K562 (cell line): ENCODE results near the gene TCF12. TPM values are rescaled to one million over a fixed set of nuclear protein-coding genes. Genes with fewer than 3 reads are reported as not detected.

Experiments
- ATAC-seq: fragments of 200-7000 bp; cut with Tn5 transposase; 3 replicates; pipeline ENCODE4 v1.9.1; 2020; ENCODE audit warnings: moderate library complexity
- BruUV-seq: library from RNA; stranded (reverse); fragments of 400-500 nt; replicated peaks from 2 replicates; lab custom pipeline; 2021; lab: Mats Ljungman, UMichigan
- CTCF ChIA-PET: fragments of 300-600 bp; formaldehyde crosslinking; extraction: SDS; loops from one replicate; lab custom pipeline; 2021; ENCODE audit warnings: low intra/inter-chr PET ratio; lab: Yijun Ruan, JAX
- POLR2A ChIA-PET: fragments of 300-600, 350-650 bp; sonication (Branson Sonifier 250); formaldehyde crosslinking; extraction: SDS; loops from one replicate; lab custom pipeline; 2021; ENCODE audit warnings: antibody characterized with exemption, inconsistent platforms; lab: Yijun Ruan, JAX
- DNase-seq, 4 experiments: peaks; one replicate each; pipeline versions ENCODE4 v3.0.0 to v3.0.0-alpha.2; 2011 to 2018; ENCODE audit warnings: low spot score in 3 of 4, mixed read lengths in 3 of 4; ENCODE audit errors: extremely low read depth in 1 of 4
- FAIRE-seq: peaks from 2 replicates; lab custom pipeline; 2011; peaks lifted over from hg19 to GRCh38; lab: Jason Lieb, UNC
- H2AFZ ChIP-seq: 2 replicates; pipeline ENCODE4 v1.6.0; 2011; ENCODE audit warnings: low read depth, low read length, control low read depth, inconsistent platforms
- H3K27ac ChIP-seq: fragments of 200-600 bp; 3 replicates; pipeline ENCODE4 v1.8.0; 2011; ENCODE audit warnings: low read depth, mild to moderate bottlenecking, control low read depth, inconsistent platforms, low read length, moderate library complexity, mixed read lengths; ENCODE audit errors: extremely low read depth
- H3K27me3 ChIP-seq, 2 experiments: fragments of 300-600 bp in 1 of 2; 2 replicates in 1 of 2; 3 replicates in 1 of 2; pipeline versions ENCODE4 v1.6.0 to v1.8.0; 2011; ENCODE audit warnings: inconsistent platforms in 2 of 2, low read length in 2 of 2, mild to moderate bottlenecking in 1 of 2, mixed read lengths in 1 of 2, moderate library complexity in 1 of 2; ENCODE audit not compliant: control insufficient read depth in 2 of 2, insufficient read depth in 2 of 2
- H3K36me3 ChIP-seq: fragments of 300-600 bp; 3 replicates; pipeline ENCODE4 v1.8.0; 2011; ENCODE audit warnings: mild to moderate bottlenecking, low read length, inconsistent platforms; ENCODE audit not compliant: control insufficient read depth, insufficient read depth
- H3K4me1 ChIP-seq, 2 experiments: fragments of 200-600 bp in 1 of 2; replicated peaks in 1 of 2; 2 replicates in 1 of 2; 3 replicates in 1 of 2; pipeline versions ENCODE4 v1.5.1 to v1.8.0; 2011; ENCODE audit warnings: inconsistent platforms in 2 of 2, low read length in 2 of 2, mild to moderate bottlenecking in 1 of 2, mixed read lengths in 1 of 2, moderate library complexity in 1 of 2; ENCODE audit not compliant: control insufficient read depth in 2 of 2, insufficient read depth in 2 of 2
- H3K4me2 ChIP-seq: 2 replicates; pipeline ENCODE4 v1.6.1; 2011; ENCODE audit warnings: low read length, control low read depth, inconsistent platforms, mixed read lengths; ENCODE audit not compliant: insufficient read depth
- H3K4me3 ChIP-seq: fragments of 200-600 bp; sonication (generic), shearing (Covaris generic); 2 replicates; pipeline ENCODE4 v1.5.1; 2016; ENCODE audit warnings: control low read depth, inconsistent platforms
- H3K79me2 ChIP-seq: fragments of 200-600 bp; 3 replicates; pipeline ENCODE4 v1.8.0; 2011; ENCODE audit warnings: low read length, inconsistent platforms; ENCODE audit not compliant: control insufficient read depth, insufficient read depth
- H3K9ac ChIP-seq, 2 experiments: 2 replicates each; pipeline versions ENCODE4 v1.6.0 to v1.6.1; 2011; ENCODE audit warnings: low read depth in 2 of 2, low read length in 2 of 2, control low read depth in 1 of 2, inconsistent platforms in 1 of 2, mild to moderate bottlenecking in 1 of 2, mixed read lengths in 1 of 2; ENCODE audit not compliant: insufficient read depth in 1 of 2
- H3K9me1 ChIP-seq: one replicate; pipeline ENCODE4 v1.6.0; 2011; ENCODE audit warnings: inconsistent platforms, mild to moderate bottlenecking, low read length, moderate library complexity; ENCODE audit not compliant: control insufficient read depth, insufficient read depth
- H3K9me3 ChIP-seq: replicated peaks from 2 replicates; pipeline ENCODE4 v1.5.1; 2011; ENCODE audit warnings: low read depth, low read length, inconsistent platforms; ENCODE audit not compliant: control insufficient read depth, insufficient read depth
- H4K20me1 ChIP-seq: replicated peaks from 2 replicates; pipeline ENCODE4 v1.6.1; 2011; ENCODE audit warnings: low read length, inconsistent platforms, mixed read lengths; ENCODE audit not compliant: control insufficient read depth, insufficient read depth
- ARHGAP35 ChIP-seq: fragments of 450-650 bp; IDR thresholded peaks from 2 replicates; pipeline ENCODE4 v1.6.1; 2018; ENCODE audit not compliant: partially characterized antibody
- CEBPG ChIP-seq, 3 experiments: fragments of 200-800 bp in 1 of 3; sonication (Bioruptor generic) in 1 of 3; sonication (generic) in 1 of 3; formaldehyde crosslinking in 1 of 3; IDR thresholded peaks in 2 of 3; conservative IDR thresholded peaks in 1 of 3; 2 replicates each; pipeline versions ENCODE4 v1.6.1 to v1.8.0; 2016 to 2022; ENCODE audit warnings: missing compliant biosample characterization in 2 of 3, missing genetic modification characterization in 2 of 3, mild to moderate bottlenecking in 1 of 3, missing genetic modification reagents in 1 of 3
- CREB1 ChIP-seq, 2 experiments: sonication (generic) in 1 of 2; formaldehyde crosslinking in 1 of 2; IDR thresholded peaks; 2 replicates each; pipeline versions ENCODE4 v1.6.1 to v1.8.0; 2012 to 2022; ENCODE audit warnings: inconsistent platforms in 1 of 2, mild to moderate bottlenecking in 1 of 2, missing genetic modification reagents in 1 of 2, moderate library complexity in 1 of 2
- HDAC2 ChIP-seq: fragments of 450-650 bp; IDR thresholded peaks from 2 replicates; pipeline ENCODE4 v1.6.1; 2016; ENCODE audit warnings: mild to moderate bottlenecking
- KDM1A ChIP-seq, 2 experiments: fragments of 450-650 bp; IDR thresholded peaks; 2 replicates each; pipeline ENCODE4 v1.6.1; 2016; ENCODE audit warnings: mild to moderate bottlenecking in 2 of 2
- MYNN ChIP-seq, 2 experiments: sonication (generic); formaldehyde crosslinking in 1 of 2; IDR thresholded peaks; 2 replicates each; pipeline versions ENCODE4 v1.5.0 to v1.6.1; 2016 to 2020; ENCODE audit warnings: antibody characterized with exemption in 1 of 2, missing genetic modification reagents in 1 of 2
- NCOR1 ChIP-seq: fragments of 450-650 bp; IDR thresholded peaks from 2 replicates; pipeline ENCODE4 v1.6.1; 2016; ENCODE audit warnings: mild to moderate bottlenecking, moderate library complexity
- NUFIP1 ChIP-seq: fragments of 450-650 bp; IDR thresholded peaks from 2 replicates; pipeline ENCODE4 v1.6.1; 2018; ENCODE audit not compliant: partially characterized antibody
- POLR3G ChIP-seq: IDR thresholded peaks from 2 replicates; pipeline ENCODE4 v1.6.1; 2011; ENCODE audit not compliant: insufficient read length, insufficient replicate concordance; ENCODE audit errors: extremely low read depth
- XRCC5 ChIP-seq: fragments of 200-400 bp; formaldehyde crosslinking; IDR thresholded peaks from 2 replicates; pipeline ENCODE4 v1.6.1; 2017; ENCODE audit warnings: low read depth, mild to moderate bottlenecking, low read length
- WGBS: fragments of 100-300 bp; shearing (Covaris generic); methylation state at CpG from one replicate; pipeline ENCODE4 v1.1.6; 2016; ENCODE audit warnings: low coverage, mixed read lengths; ENCODE audit not compliant: insufficient coverage; ENCODE audit errors: missing lambda C conversion rate; 5-methylcytosine and 5-hydroxymethylcytosine counted together
- in situ Hi-C: fragments of 300-500 bp; cut with MboI; formaldehyde crosslinking; loops from 4 replicates; pipeline ENCODE4 v1.15.0; 2018; ENCODE audit warnings: inconsistent platforms, mixed read lengths
- intact Hi-C: fragments of 100-400 bp; cut with micrococcal nuclease; formaldehyde crosslinking; loops from 2 replicates; pipeline ENCODE4 v1.14.2; 2022
- polyA plus RNA-seq, 8 experiments: library from polyadenylated mRNA; depleted of rRNA in 4 of 8; stranded (reverse) in 5 of 8; unstranded in 3 of 8; fragments of >200 nt; fragmentation: Nextera tagmentation in 2 of 8; fragmentation: Illumina TruSeq in 1 of 8; extraction: Ambion mirVana in 2 of 8; extraction: Trizol in 1 of 8; gene quantifications; 2 replicates each; pipeline versions ENCODE4 v1.2.1 to v1.2.3, GENCODE V29; 2011 to 2014; ENCODE audit warnings: inconsistent platforms in 1 of 8, missing spikeins in 1 of 8
- total RNA-seq, 7 experiments: library from RNA; depleted of rRNA in 6 of 7; stranded (reverse); fragments of >200 nt in 6 of 7; fragmentation: Illumina TruSeq in 2 of 7; extraction: Trizol in 2 of 7; gene quantifications; 2 replicates each; pipeline versions ENCODE4 v1.2.1 to v1.2.3, GENCODE V29; 2011 to 2021; ENCODE audit warnings: low replicate concordance in 1 of 7
- TF ChIP-seq, protein P1 (sequence below): sonication (generic); formaldehyde crosslinking; IDR thresholded peaks from 2 replicates; pipeline ENCODE4 v1.5.0; 2020; ENCODE audit warnings: missing genetic modification reagents

The TCF12 gene
- total and polyA plus RNA-seq, 9 of the 15 experiments (the other 6 are each of a cell fraction or from before 2014, with no cell fraction given) = 10.5 to 132 (median 52.9) TPM

DNA sequence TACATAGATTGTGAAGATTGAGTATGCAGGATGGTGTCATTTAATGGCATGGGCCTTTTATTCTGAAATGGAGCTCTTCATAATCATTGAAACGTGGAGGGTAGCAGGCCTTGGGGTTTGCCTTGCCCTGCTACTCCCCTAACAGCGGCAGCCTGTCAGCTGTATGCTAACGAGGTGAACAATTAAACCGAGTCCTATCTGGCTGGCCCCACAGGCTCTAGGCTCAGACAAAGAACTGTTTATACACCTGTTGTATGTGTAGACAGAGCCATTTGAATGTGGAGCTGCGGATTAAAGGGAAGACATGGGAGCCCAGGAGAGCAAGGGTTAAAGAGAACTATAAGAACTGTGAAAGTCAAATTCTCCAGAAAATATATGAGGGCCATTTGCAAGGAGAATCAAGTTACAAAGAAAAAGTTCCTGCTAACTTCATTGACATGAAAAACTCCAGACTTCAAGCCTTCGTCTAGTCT is 341.2 kb downstream of the TCF12 start:
- no TSS peak for BruUV-seq

DNA sequence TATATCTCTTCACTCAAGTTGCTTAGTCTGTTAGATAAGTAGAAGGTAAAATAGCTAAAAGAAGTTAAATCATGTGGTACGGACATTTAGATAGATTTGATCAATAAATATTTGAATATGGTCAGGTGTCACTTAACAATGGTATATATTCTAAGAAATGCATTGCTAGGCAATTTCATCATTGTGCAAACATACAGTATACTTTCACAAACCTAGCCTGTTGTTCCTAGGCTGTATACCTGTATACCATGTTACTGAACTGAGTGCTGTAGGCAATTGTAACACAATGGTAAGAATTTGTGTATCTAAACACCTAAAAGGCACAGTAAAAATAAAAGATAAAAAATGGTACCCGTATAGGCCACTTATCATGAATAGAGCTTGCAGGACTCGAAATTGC is 345.1 kb downstream of the TCF12 start:
- Histone ChIP-seq H3K4me1 (no peaks in the 10 kb centered on the region), H3K4me2 (no peak overlapping the region), H3K9me1 (no peaks in the 10 kb centered on the region), H3K9me3 (no peaks in the 10 kb centered on the region), H3K27me3 (no peaks in the 10 kb centered on the region), H3K27ac (no peak overlapping the region), H3K9ac (no peak overlapping the region), H2AFZ (no peak overlapping the region), H3K36me3 (peaks cover 44% of the 10 kb centered on the region), H3K79me2 (no peaks in the 10 kb centered on the region)
- CTCF ChIA-PET = no interaction called here
- POLR2A ChIA-PET = interaction anchor here (0.6 to 1.7 kb wide), 2 partner anchors 19 to 60 kb away, joined by 3 to 5 read pairs; no protein-coding TSS in a partner anchor
- ATAC-seq (no peak), FAIRE-seq (no peak), DNase-seq (no peak)
- no TSS peak for BruUV-seq
- no peak for TF ChIP-seq KDM1A (IDR thresholded peaks at IDR 0.05)
- TF ChIP-seq CEBPG (CRISPR knock-in tag; IDR thresholded peaks at IDR 0.05) = no peak
- TF ChIP-seq CEBPG (tag; conservative IDR thresholded peaks at IDR 0.05 in 1 of 2, IDR thresholded peaks at IDR 0.05 in 1 of 2) = peak in 1 of 2 experiments; percentile 76; a peak in 2 of 4 replicates
- TF ChIP-seq, all 486 proteins: peak for 1
- intact Hi-C loops = no loop called here
- 80% methylated on average over 3 of the region's 3 CpGs for WGBS
- in situ Hi-C loops = no loop called here
- no peaks in the 10 kb centered on the region for H4K20me1 ChIP-seq
- no peak overlapping the region for H3K4me3 ChIP-seq

More for the DNA sequence above, 341.2 kb downstream of the TCF12 start:
- no peak overlapping the region for H3K9ac ChIP-seq
- H3K36me3 ChIP-seq = peaks cover 34% of the 10 kb centered on the region
- in situ Hi-C loops (no loop called here), intact Hi-C loops (no loop called here)
- FAIRE-seq (no peak), DNase-seq (peak in 1 of 4 experiments; percentile 4), ATAC-seq (peak; percentile 62)
- no peak overlapping the region for H3K4me3 ChIP-seq
- no peaks in the 10 kb centered on the region for H3K27me3 ChIP-seq
- H3K9me1 ChIP-seq = no peaks in the 10 kb centered on the region
- H3K27ac ChIP-seq = no peak overlapping the region
- no peaks in the 10 kb centered on the region for H3K79me2 ChIP-seq
- TF ChIP-seq NUFIP1 (no peak), HDAC2 (no peak), NCOR1 (no peak), MYNN (IDR thresholded peaks at IDR 0.05) (peak; percentile 99), MYNN (CRISPR knock-in tag; IDR thresholded peaks at IDR 0.05) (peak; percentile 83; the same call in 1 of the 2 replicates), CREB1 (IDR thresholded peaks at IDR 0.05) (no peak), CREB1 (CRISPR knock-in tag; IDR thresholded peaks at IDR 0.05) (no peak), ARHGAP35 (no peak), POLR3G (no peak), XRCC5 (no peak)
- TF ChIP-seq, protein P1, sequence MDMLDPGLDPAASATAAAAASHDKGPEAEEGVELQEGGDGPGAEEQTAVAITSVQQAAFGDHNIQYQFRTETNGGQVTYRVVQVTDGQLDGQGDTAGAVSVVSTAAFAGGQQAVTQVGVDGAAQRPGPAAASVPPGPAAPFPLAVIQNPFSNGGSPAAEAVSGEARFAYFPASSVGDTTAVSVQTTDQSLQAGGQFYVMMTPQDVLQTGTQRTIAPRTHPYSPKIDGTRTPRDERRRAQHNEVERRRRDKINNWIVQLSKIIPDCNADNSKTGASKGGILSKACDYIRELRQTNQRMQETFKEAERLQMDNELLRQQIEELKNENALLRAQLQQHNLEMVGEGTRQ = no peak
- no peak overlapping the region for H2AFZ ChIP-seq
- no peaks in the 10 kb centered on the region for H4K20me1 ChIP-seq
- no peak overlapping the region for H3K4me2 ChIP-seq
- WGBS = 35% methylated on average over 6 of the region's 6 CpGs
- CTCF ChIA-PET = no interaction called here
- no peaks in the 10 kb centered on the region for H3K4me1 ChIP-seq
- no peaks in the 10 kb centered on the region for H3K9me3 ChIP-seq
- POLR2A ChIA-PET = no interaction called here
